Subcutaneous adipose tissue (tissue), 4 donors: ENCODE data around the gene KCNC3. TPM values are rescaled to one million over a fixed set of nuclear protein-coding genes. Genes with fewer than 3 reads are reported as not detected.

Experiments
- CTCF ChIP-seq: fragments of 450-650 bp; IDR thresholded peaks from one replicate; pipeline ENCODE4 v1.5.1; 2016; ENCODE audit warnings: low read depth, mild to moderate bottlenecking, control low read depth, antibody characterized with exemption, moderate library complexity
- total RNA-seq, 4 donors: library from RNA; depleted of rRNA; stranded (reverse); fragments of >200 nt; gene quantifications; one replicate each; pipeline ENCODE4 v1.1.0, GENCODE V29; 2016

KCNC3 gene
- total RNA-seq, 4 donors from 2014 or later: 0.16 to 0.75 (median 0.28) TPM

- no peak for TF ChIP-seq CTCF
Observed at GRCh38 chr19:50327461-50328223, 1.5 kb downstream of the KCNC3 start.

GRCh38 chr19:50327013-50327412, 2.2 kb downstream of the KCNC3 start:
- no peak for TF ChIP-seq CTCF

GRCh38 chr19:50326101-50326664, 3.0 kb downstream of the KCNC3 start:
- no peak for TF ChIP-seq CTCF

- TF ChIP-seq CTCF: no peak
Observed at GRCh38 chr19:50325310-50326100, 3.7 kb downstream of the KCNC3 start.

GRCh38 chr19:50324331-50324730, 4.8 kb downstream of the KCNC3 start:
- TF ChIP-seq CTCF: no peak

GRCh38 chr19:50323782-50324133, 5.4 kb downstream of the KCNC3 start:
- TF ChIP-seq CTCF: no peak
